ENCODE measurements around the gene PRLR. TPM values are rescaled to one million over a fixed set of nuclear protein-coding genes. Genes with fewer than 3 reads are reported as not detected.
"Not testable (repeated sequence)": the region's sequence is repeated elsewhere in the genome, so short reads cannot be mapped to it uniquely, and the experiment has no call there.

The PRLR gene
- total RNA-seq, 1 donor from 2014 or later, result not detected

DNA sequence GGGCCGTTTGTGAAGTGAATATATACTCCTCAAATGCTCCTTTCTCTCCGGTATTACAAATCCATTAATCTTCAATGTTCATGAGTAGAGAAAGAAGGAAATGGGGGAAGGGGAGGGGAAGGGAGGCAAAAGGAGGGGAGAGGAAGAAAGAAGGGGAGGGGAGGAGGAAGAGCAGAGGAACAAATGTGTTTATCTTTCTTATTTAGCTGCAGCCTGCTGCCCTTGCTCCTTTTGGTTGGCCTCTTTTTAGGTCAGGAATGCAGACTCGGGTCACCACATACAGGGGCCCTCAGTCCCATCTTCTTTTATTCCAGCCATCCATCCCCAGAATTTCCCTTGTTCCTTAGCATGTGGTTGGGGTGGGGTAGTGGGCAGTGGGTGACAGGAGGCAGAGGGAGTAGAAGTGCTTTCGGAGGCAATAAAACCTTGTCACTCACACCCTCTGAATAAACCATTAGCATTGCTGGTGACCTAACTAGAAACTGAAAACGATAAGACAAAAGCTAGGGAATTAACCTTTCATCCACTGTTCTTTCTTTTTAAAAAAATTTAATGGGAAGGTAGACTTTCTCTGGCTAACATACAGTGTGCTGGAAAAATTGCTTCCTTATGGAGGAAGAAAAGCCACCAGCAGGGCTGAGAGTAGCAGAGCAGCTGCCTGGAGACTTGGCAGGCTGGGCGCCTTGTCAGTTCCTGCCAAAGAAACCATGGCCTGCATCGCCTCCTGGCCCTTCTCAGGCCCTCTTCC, 16.8 kb upstream of the PRLR start:
- FAIRE-seq (no peak), DNase-seq (ENCODE audit: low read depth) (no peak)
- Histone ChIP-seq H3K36me3 (ENCODE audit: control insufficient read depth, insufficient read depth, low read length) (no peaks in the 10 kb centered on the region), H3K4me3 (ENCODE audit: low read depth, low read length) (no peak overlapping the region), H3K27me3 (ENCODE audit: control insufficient read depth, insufficient read depth, low read length) (no peaks in the 10 kb centered on the region)
- TF ChIP-seq, protein P1, sequence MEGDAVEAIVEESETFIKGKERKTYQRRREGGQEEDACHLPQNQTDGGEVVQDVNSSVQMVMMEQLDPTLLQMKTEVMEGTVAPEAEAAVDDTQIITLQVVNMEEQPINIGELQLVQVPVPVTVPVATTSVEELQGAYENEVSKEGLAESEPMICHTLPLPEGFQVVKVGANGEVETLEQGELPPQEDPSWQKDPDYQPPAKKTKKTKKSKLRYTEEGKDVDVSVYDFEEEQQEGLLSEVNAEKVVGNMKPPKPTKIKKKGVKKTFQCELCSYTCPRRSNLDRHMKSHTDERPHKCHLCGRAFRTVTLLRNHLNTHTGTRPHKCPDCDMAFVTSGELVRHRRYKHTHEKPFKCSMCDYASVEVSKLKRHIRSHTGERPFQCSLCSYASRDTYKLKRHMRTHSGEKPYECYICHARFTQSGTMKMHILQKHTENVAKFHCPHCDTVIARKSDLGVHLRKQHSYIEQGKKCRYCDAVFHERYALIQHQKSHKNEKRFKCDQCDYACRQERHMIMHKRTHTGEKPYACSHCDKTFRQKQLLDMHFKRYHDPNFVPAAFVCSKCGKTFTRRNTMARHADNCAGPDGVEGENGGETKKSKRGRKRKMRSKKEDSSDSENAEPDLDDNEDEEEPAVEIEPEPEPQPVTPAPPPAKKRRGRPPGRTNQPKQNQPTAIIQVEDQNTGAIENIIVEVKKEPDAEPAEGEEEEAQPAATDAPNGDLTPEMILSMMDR (IDR thresholded peaks at IDR 0.05; ENCODE audit: insufficient read depth, low read length, severe bottlenecking), result no peak

DNA sequence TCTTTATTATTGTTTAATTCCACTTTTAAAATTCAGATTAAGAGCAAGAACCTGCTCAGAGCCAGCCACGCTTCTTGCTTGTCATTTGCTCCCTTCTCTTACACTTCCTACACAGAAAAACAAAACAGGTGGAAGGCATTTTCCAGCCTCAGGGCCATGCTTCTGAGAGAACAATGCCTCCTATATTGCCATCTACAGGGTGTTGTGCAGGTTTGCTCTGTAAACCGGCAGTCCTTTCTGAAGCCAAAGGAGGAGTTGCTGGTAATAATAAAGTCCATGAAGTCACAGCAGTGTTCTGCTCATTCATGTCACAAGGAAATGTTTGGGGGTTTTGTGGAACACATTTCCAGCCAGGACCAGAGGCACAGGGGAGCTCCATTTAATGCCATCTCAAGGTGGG, 16.1 kb upstream of the PRLR start:
- H3K36me3 ChIP-seq (ENCODE audit: control insufficient read depth, insufficient read depth, low read length), result no peaks in the 10 kb centered on the region
- TF ChIP-seq, protein P1 (IDR thresholded peaks at IDR 0.05; ENCODE audit: insufficient read depth, low read length, severe bottlenecking), result no peak
- FAIRE-seq (no peak), DNase-seq (ENCODE audit: low read depth) (no peak)
- no peaks in the 10 kb centered on the region for H3K27me3 ChIP-seq (ENCODE audit: control insufficient read depth, insufficient read depth, low read length)
- H3K4me3 ChIP-seq (ENCODE audit: low read depth, low read length), result no peak overlapping the region

DNA sequence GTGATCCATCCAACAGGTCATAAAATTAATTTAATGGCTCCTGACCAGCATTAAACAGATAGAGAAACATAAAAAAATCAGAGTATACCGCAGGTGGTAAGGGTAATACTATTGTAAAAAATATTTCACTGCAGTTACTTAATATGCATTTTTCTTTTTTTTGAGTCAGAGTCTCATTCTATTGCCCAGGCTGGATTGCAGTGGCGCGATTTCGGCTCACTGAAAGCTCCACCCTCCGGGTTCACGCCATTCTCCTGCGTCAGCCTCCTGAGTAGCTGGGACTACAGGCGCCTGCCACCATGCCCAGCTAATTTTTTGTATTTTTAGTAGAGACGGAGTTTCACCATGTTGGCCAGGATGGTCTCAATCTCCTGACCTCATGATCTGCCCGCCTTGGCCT, 15.1 kb upstream of the PRLR start:
- H3K27me3 ChIP-seq (ENCODE audit: control insufficient read depth, insufficient read depth, low read length); FAIRE-seq; H3K36me3 ChIP-seq (ENCODE audit: control insufficient read depth, insufficient read depth, low read length); H3K4me3 ChIP-seq (ENCODE audit: low read depth, low read length); DNase-seq (ENCODE audit: low read depth): not testable (repeated sequence)

DNA sequence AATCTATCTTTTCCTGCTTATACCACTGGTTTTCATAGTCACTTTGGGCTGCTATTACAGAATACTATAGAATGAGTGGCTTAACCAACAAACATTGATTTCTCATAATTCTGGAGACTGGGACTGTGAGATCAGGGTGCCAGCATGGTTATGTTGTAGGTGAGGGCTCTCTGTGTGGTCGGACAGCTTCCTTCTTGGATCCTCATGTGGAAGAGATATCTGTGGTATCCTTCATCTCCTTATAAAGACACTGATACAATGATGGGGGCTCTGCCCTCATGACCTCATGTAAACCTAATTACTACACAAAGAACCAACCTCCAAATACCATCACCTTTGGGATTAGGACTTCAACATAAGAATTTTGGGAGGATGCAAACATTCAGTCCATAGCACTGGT, 13.9 kb upstream of the PRLR start:
- TF ChIP-seq, protein P1 (IDR thresholded peaks at IDR 0.05; ENCODE audit: insufficient read depth, low read length, severe bottlenecking), result no peak
- no peak for DNase-seq (ENCODE audit: low read depth)
- H3K36me3 ChIP-seq (ENCODE audit: control insufficient read depth, insufficient read depth, low read length), result no peaks in the 10 kb centered on the region
- no peaks in the 10 kb centered on the region for H3K27me3 ChIP-seq (ENCODE audit: control insufficient read depth, insufficient read depth, low read length)
- FAIRE-seq, result no peak
- no peak overlapping the region for H3K4me3 ChIP-seq (ENCODE audit: low read depth, low read length)

DNA sequence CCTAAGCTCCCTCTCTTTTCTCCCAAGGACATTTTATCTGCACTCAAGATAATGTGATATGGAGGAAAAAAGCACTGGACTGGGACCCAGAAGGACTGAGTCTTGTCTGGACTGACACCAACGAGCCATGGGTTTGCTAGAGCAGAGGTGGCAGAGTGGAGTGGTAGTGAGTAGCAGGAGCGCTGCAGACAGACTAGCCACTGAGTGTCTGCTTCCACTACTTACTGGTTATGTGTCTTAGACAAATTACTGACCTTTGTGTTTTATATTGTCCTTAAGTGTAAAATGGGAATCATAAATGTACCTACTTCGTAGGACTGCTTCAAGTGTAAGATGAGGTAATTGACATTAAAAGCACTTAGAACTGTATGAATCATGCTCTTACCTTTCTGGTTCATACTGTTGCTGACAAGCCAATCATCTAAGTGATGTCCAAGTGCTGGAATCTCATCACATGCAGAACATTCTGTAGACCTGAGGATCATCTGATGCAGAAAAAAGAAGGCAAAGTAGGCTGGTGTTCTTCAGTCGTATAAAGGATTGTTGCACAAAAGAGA, 12.5 kb upstream of the PRLR start:
- DNase-seq (ENCODE audit: low read depth) (no peak), FAIRE-seq (no peak)
- TF ChIP-seq, protein P1 (IDR thresholded peaks at IDR 0.05; ENCODE audit: insufficient read depth, low read length, severe bottlenecking), result no peak
- Histone ChIP-seq H3K27me3 (ENCODE audit: control insufficient read depth, insufficient read depth, low read length) (no peaks in the 10 kb centered on the region), H3K4me3 (ENCODE audit: low read depth, low read length) (no peak overlapping the region), H3K36me3 (ENCODE audit: control insufficient read depth, insufficient read depth, low read length) (no peaks in the 10 kb centered on the region)

DNA sequence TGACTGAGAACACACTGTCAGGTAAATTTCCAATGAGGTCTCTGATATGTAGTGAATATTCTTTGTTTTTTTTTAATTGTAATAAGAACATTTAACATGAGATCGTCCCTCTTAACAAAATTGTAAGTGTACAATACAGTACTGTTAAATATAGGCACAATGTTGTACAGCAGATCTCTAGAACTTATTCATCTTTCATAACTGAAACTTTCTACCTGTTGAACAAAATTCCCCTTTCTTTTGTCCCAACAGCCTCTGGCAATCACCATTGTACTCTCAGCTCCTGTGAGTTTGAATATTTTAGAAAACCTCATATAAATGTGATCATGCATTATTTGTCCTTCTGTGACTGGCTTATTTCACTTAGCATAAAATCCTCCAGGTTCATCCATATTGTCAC, 10.6 kb upstream of the PRLR start:
- Histone ChIP-seq H3K4me3 (ENCODE audit: low read depth, low read length) (no peak overlapping the region), H3K27me3 (ENCODE audit: control insufficient read depth, insufficient read depth, low read length) (no peaks in the 10 kb centered on the region), H3K36me3 (ENCODE audit: control insufficient read depth, insufficient read depth, low read length) (no peaks in the 10 kb centered on the region)
- TF ChIP-seq, protein P1 (IDR thresholded peaks at IDR 0.05; ENCODE audit: insufficient read depth, low read length, severe bottlenecking), result no peak
- DNase-seq (ENCODE audit: low read depth), result no peak
- no peak for FAIRE-seq
